GM12872 (cell line): Measurements from ENCODE around the gene ZPBP2.

Source experiments
- TF ChIP-seq, protein P1 (sequence below): IDR thresholded peaks from 3 replicates; pipeline ENCODE4 v1.5.1; 2011; ENCODE audit warnings: low read depth, mild to moderate bottlenecking, low read length, moderate library complexity; ENCODE audit not compliant: insufficient read depth

ZPBP2 gene

GRCh38 chr17:39841134-39841683 lies 26.8 kb upstream of the ZPBP2 start:
- TF ChIP-seq, protein P1, sequence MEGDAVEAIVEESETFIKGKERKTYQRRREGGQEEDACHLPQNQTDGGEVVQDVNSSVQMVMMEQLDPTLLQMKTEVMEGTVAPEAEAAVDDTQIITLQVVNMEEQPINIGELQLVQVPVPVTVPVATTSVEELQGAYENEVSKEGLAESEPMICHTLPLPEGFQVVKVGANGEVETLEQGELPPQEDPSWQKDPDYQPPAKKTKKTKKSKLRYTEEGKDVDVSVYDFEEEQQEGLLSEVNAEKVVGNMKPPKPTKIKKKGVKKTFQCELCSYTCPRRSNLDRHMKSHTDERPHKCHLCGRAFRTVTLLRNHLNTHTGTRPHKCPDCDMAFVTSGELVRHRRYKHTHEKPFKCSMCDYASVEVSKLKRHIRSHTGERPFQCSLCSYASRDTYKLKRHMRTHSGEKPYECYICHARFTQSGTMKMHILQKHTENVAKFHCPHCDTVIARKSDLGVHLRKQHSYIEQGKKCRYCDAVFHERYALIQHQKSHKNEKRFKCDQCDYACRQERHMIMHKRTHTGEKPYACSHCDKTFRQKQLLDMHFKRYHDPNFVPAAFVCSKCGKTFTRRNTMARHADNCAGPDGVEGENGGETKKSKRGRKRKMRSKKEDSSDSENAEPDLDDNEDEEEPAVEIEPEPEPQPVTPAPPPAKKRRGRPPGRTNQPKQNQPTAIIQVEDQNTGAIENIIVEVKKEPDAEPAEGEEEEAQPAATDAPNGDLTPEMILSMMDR = no peak

- TF ChIP-seq, protein P1 = no peak
These were observed 22.8 kb upstream of the ZPBP2 start for GRCh38 chr17:39845052-39845846.

DNA sequence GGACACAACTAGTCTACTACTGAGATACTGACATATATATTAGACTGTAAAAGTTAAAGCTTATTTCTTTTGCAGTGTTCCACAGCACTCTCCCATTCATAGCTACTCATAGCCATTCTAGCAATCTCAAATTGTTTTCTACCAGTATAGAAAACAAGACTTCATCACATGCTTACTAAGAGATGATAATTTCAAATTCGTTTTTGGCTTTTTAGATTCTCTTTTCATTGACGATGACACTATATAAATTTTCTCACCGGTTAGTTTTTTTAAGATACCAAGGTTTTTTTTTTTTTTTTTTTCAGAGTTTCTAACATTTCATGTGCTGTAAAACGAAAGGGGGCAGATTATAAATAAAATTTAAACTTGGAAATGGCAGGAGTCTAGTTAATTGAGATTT lies 21.8 kb upstream of the ZPBP2 start:
- TF ChIP-seq, protein P1 = no peak

DNA sequence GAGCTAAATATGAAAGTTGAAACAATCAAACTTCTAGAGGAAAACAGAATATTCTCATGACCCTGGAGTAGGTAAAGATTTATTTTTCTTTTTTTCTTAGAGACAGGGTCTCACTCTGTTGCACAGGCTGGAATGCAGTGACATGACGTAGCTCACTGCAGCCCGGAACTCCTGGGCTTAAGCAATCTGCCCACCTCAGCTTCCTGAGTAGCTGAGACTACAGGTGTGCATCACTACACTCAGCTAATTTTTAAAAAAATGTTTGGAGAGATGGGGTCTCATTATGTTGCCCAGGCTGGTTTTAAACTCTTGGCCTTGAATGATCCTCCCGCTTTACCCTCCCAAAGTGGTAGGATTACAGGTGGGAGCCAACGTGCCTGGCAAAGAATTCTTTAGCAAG lies 19.4 kb upstream of the ZPBP2 start:
- TF ChIP-seq, protein P1 = no peak

GRCh38 chr17:39852239-39852638 lies 15.8 kb upstream of the ZPBP2 start:
- TF ChIP-seq, protein P1 = no peak

GRCh38 chr17:39854909-39855308 lies 13.1 kb upstream of the ZPBP2 start:
- TF ChIP-seq, protein P1 = no peak

DNA sequence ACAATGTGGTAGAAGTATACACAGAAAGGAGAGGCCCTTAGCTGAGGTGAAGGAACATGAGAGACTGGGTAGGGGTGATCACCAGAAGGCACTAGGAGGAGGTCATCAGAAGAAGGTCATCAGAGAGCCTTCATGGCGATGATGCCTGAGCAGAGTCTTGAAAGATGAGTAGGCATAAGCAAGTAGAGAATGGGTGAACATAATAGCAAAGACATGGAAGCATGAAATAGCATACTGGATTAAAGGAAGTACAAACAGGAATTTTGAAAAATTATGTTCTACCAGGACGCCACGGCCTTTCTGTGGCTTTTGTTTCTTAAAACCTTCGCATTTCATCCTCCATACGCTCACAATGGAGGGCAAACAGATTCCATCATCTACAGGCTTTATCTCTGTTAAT lies 6.8 kb upstream of the ZPBP2 start:
- TF ChIP-seq, protein P1 = no peak
